MCF 10A (cell line): ENCODE results near the gene OR10A4. TPM values are rescaled to one million over a fixed set of nuclear protein-coding genes. Genes with fewer than 3 reads are reported as not detected.

ENCODE experiments used
- Bru-seq: library from RNA; stranded (reverse); fragments of 400-500 nt; gene quantifications from one replicate; lab custom pipeline; 2021; lab: Mats Ljungman, UMichigan
- BruChase-seq, 2 experiments: library from RNA; stranded (reverse); fragments of 400-500 nt; gene quantifications; one replicate each; lab custom pipeline; 2021; lab: Mats Ljungman, UMichigan
- BruUV-seq: library from RNA; stranded (reverse); fragments of 400-500 nt; replicated peaks from 2 replicates; lab custom pipeline; 2021; lab: Mats Ljungman, UMichigan
- CTCF ChIA-PET: fragments of 300-600 bp; sonication (Branson Sonifier 250); formaldehyde crosslinking; extraction: SDS; loops from one replicate; lab custom pipeline; 2021; ENCODE audit warnings: antibody characterized with exemption, inconsistent platforms; lab: Yijun Ruan, JAX
- POLR2A ChIA-PET: fragments of 300-600, 350-650 bp; sonication (Branson Sonifier 250); formaldehyde crosslinking; extraction: SDS; loops from one replicate; lab custom pipeline; 2020; ENCODE audit warnings: antibody characterized with exemption, inconsistent platforms; lab: Yijun Ruan, JAX
- DNase-seq: peaks from one replicate; pipeline ENCODE4 v3.0.0-alpha.2; 2018; ENCODE audit not compliant: unreplicated experiment
- H3K27ac Mint-ChIP-seq: one replicate; pipeline ENCODE4 v1.8.0; 2022; ENCODE audit warnings: mild to moderate bottlenecking, low read depth, mixed read lengths; ENCODE audit not compliant: unreplicated experiment
- H3K27me3 Mint-ChIP-seq: one replicate; pipeline ENCODE4 v1.8.0; 2022; ENCODE audit warnings: mixed read lengths; ENCODE audit not compliant: insufficient read depth, unreplicated experiment
- H3K36me3 Mint-ChIP-seq: one replicate; pipeline ENCODE4 v1.8.0; 2022; ENCODE audit warnings: mild to moderate bottlenecking, moderate library complexity, mixed read lengths; ENCODE audit not compliant: insufficient read depth, unreplicated experiment
- H3K4me1 Mint-ChIP-seq: one replicate; pipeline ENCODE4 v1.8.0; 2022; ENCODE audit warnings: mixed read lengths; ENCODE audit not compliant: insufficient read depth, unreplicated experiment
- H3K4me3 Mint-ChIP-seq: one replicate; pipeline ENCODE4 v1.8.0; 2022; ENCODE audit warnings: mild to moderate bottlenecking, moderate library complexity, mixed read lengths; ENCODE audit not compliant: unreplicated experiment
- H3K9me3 Mint-ChIP-seq: one replicate; pipeline ENCODE4 v1.8.0; 2022; ENCODE audit warnings: mixed read lengths; ENCODE audit not compliant: unreplicated experiment
- CTCF ChIP-seq: fragments of 200-600 bp; IDR thresholded peaks from one replicate; pipeline ENCODE4 v1.8.0; 2022; ENCODE audit warnings: antibody characterized with exemption, mild to moderate bottlenecking; ENCODE audit not compliant: unreplicated experiment
- intact Hi-C: fragments of 100-400 bp; cut with micrococcal nuclease; formaldehyde crosslinking; loops from 2 replicates; pipeline ENCODE4 v1.14.1; 2022
- long read RNA-seq: library from polyadenylated mRNA; stranded (forward); transcript quantifications from one replicate; pipeline ENCODE4 v2.0.0, GENCODE V29; 2022
- total RNA-seq: library from RNA; stranded (reverse); gene quantifications from 2 replicates; pipeline ENCODE4 v1.2.3, GENCODE V29; 2022

The OR10A4 gene
- not detected in 2 replicates for total RNA-seq
- not detected for Bru-seq, nascent RNA
- BruChase-seq, experiment 1, labeled RNA remaining after a 6-hour chase = not detected
- not detected for BruChase-seq, experiment 2, labeled RNA remaining after a 2-hour chase
- long read RNA-seq = 0 reads

DNA sequence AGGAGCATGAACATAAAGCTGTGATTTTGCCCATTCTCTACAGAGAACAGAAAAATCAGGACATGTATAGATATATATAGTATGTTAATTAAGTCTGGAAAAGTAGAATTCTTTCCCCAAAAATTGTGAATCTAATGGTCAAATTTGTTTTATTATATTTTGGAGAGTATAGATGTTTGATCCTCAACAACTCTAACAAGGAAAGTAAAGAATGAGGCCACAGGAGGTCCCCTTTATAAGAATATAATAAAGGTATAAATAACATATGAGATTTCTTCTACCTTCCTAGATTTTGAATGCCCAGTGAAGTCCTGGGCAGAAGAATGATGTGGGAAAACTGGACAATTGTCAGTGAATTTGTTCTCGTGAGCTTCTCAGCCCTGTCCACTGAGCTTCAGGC, at the start of gene OR10A4:
OR10A4 (plus strand) TSS at position 301 of the 400 bp plus-strand sequence; CDS start at position 324, 23 bp downstream.
- no peak for TF ChIP-seq CTCF
- ChIA-PET POLR2A (no interaction called here), CTCF (interaction anchor here (0.9 kb wide), 1 partner anchor 119 kb away, joined by 5 read pairs; no protein-coding TSS in a partner anchor)
- H3K4me1 Mint-ChIP-seq = no peaks in the 10 kb centered on the region
- no peak within 1 kb of the TSS for H3K27ac Mint-ChIP-seq
- intact Hi-C loops = no loop called here
- no peak within 1 kb of the TSS for H3K4me3 Mint-ChIP-seq
- no peak for DNase-seq
- no TSS peak for BruUV-seq
- no peaks in the 10 kb centered on the region for H3K36me3 Mint-ChIP-seq
- no peaks in the 10 kb centered on the region for H3K27me3 Mint-ChIP-seq
- H3K9me3 Mint-ChIP-seq = peaks cover 8% of the 10 kb centered on the region

- BruUV-seq = no TSS peak
- Mint-ChIP-seq H3K27ac (no peak overlapping the region), H3K36me3 (no peaks in the 10 kb centered on the region), H3K4me3 (no peak overlapping the region), H3K27me3 (no peaks in the 10 kb centered on the region), H3K9me3 (no peaks in the 10 kb centered on the region), H3K4me1 (peaks cover 6% of the 10 kb centered on the region)
- intact Hi-C loops = no loop called here
- no peak for TF ChIP-seq CTCF
- DNase-seq = no peak
- ChIA-PET CTCF (interaction anchor here (1.2 kb wide), 1 partner anchor 90 kb away, joined by 3 read pairs; no protein-coding TSS in a partner anchor), POLR2A (no interaction called here)
Observed at GRCh38 chr11:6828103-6828502, 48.3 kb upstream of the OR10A4 start.

DNA sequence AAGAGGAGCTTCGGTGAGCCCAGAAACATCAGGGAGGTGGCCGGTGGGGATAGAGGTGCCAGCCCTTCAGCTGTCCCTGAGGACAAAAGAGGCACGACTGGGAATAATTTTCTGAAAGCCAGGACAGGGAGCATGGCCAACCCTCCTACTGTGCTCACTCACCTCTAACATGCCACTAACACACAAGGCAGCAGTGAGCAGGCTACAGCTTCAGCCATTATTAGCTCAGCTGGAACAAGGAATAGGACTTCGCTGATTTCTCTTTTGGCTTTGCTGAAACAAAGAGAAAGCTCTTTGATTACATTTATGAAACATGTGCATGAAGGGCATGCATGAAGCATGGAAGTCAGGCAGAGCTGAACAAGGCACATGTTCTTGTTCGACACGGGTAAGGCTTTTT, 43.1 kb upstream of the OR10A4 start:
- H3K4me3 Mint-ChIP-seq = no peak overlapping the region

More for the DNA sequence above, 43.1 kb upstream of the OR10A4 start:
- POLR2A ChIA-PET = interaction anchor here (0.7 kb wide), 1 partner anchor 47 kb away, joined by 3 read pairs; no protein-coding TSS in a partner anchor
- H3K27me3 Mint-ChIP-seq = no peaks in the 10 kb centered on the region
- no TSS peak for BruUV-seq
- CTCF ChIA-PET = interaction anchor here (0.7 to 1.4 kb wide), 3 partner anchors 15 to 76 kb away, joined by 3 to 13 read pairs (median 3); no protein-coding TSS in a partner anchor
- TF ChIP-seq CTCF = no peak
- intact Hi-C loops = no loop called here
- H3K36me3 Mint-ChIP-seq = no peaks in the 10 kb centered on the region
- no peaks in the 10 kb centered on the region for H3K4me1 Mint-ChIP-seq
- no peaks in the 10 kb centered on the region for H3K9me3 Mint-ChIP-seq
- DNase-seq = no peak
- no peak overlapping the region for H3K27ac Mint-ChIP-seq
